GM12892 (cell line): Measurements from ENCODE around the gene COL1A1.

Experiments
- DNase-seq: peaks from one replicate; pipeline ENCODE4 v3.0.0; 2011; ENCODE audit not compliant: insufficient read length
- FAIRE-seq: peaks from 2 replicates; lab custom pipeline; 2011; peaks lifted over from hg19 to GRCh38; lab: Jason Lieb, UNC
- POLR2A ChIP-seq: IDR thresholded peaks from 2 replicates; pipeline ENCODE4 v1.6.1; 2011; ENCODE audit warnings: low read depth, low read length, control low read depth
- POLR2AphosphoS5 ChIP-seq: IDR thresholded peaks from 2 replicates; pipeline ENCODE4 v1.6.1; 2011; ENCODE audit warnings: low read depth, low read length, control low read depth
- TAF1 ChIP-seq: IDR thresholded peaks from 2 replicates; pipeline ENCODE4 v1.6.1; 2011; ENCODE audit warnings: low read depth, mild to moderate bottlenecking, control low read depth, low read length, borderline replicate concordance

The COL1A1 gene

DNA sequence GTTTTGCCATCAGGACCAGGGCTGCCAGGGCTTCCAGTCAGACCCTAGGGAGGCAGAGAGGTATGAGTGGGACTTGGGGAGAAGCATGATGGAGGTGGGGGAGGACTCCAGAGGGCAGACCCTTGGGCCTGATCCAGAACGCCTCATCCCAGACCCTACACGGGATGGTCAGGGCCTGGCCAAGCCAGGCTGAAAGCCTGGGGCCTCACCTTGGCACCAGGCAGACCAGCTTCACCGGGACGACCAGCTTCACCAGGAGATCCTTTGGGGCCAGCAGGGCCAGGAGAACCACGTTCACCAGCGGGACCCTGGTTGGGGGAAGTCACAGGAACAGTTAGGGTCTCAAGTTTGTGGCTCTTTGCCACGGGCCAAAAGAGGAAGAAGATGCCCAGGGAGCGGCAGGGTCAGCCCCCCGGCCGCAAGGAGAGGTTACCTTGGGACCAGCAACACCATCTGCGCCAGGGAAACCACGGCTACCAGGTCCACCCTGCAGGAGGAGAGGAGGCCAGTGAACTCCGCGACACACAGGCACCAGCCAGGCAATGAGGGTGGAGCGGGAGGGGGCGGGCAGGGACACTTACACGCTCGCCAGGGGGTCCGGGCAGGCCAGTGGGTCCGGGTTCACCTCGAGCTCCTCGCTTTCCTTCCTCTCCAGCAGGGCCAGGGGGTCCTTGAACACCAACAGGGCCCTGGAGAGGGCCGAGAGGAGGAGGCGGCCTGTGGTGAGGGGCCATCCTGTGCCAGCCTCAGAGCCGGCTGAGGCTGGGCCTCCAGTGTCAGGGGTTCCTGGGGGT is 7.1 kb downstream of the COL1A1 start:
- DNase-seq (no peak), FAIRE-seq (no peak)
- TF ChIP-seq POLR2A (no peak), POLR2AphosphoS5 (no peak), TAF1 (no peak)

DNA sequence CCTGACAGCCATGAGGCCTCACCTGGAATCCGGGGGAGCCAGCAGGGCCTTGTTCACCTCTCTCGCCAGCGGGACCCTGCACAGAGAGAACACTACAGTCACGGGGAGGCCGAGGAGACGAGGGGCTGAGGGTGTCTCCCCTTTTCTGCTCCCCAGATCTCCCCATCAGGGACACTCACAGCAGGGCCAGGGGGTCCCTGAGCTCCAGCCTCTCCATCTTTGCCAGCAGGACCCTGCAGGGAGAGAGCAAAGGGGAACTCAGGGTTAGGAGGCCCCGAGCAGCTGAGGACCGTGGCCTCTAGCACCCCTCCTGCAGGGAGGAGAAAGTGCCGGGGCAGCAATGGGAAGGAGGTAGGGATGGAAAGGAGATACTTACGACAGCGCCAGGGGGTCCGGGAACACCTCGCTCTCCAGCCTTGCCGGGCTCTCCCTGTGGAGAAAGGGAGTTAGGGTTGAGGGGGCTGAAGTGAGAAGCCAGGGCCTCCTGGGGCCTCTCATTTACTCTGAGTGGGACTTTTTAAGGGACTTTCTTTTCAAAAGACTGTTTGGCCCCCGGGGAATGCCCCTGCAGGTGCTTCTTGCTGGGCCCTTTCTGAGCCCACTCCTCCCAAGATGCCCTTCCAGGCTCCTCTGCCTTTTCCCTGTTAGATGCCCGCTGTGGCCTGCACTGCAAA is 8.7 kb downstream of the COL1A1 start:
- TF ChIP-seq POLR2A (peak; percentile 42; the same call in 1 of the 2 replicates), POLR2AphosphoS5 (no peak)
- peak; percentile 67 for FAIRE-seq
- DNase-seq, result no peak

DNA sequence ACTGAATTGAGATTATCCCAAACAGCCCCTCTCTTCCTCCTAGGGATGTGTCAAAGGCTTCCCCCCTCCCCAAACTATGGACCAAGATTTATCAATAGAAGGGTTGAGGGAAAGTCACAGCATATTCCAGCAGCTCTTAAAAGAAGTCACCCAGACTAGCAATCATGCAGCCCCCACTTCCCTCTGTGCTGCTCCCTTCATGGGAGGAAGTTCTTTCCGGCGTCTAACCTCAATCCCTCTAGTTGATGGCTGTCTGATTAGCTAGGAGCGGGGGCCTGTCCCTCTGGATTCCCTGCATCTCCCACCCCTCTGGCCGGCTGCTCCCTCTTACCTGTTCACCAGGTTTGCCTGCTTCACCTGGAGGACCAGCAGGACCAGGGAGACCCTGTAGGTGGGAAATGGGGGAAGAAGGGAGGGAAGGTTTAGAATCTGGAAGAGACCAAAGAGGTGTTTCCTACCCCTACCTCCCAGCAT is 9.2 kb downstream of the COL1A1 start:
- TF ChIP-seq POLR2AphosphoS5 (no peak), POLR2A (no peak), TAF1 (no peak)
- DNase-seq, result no peak
- FAIRE-seq, result no peak

DNA sequence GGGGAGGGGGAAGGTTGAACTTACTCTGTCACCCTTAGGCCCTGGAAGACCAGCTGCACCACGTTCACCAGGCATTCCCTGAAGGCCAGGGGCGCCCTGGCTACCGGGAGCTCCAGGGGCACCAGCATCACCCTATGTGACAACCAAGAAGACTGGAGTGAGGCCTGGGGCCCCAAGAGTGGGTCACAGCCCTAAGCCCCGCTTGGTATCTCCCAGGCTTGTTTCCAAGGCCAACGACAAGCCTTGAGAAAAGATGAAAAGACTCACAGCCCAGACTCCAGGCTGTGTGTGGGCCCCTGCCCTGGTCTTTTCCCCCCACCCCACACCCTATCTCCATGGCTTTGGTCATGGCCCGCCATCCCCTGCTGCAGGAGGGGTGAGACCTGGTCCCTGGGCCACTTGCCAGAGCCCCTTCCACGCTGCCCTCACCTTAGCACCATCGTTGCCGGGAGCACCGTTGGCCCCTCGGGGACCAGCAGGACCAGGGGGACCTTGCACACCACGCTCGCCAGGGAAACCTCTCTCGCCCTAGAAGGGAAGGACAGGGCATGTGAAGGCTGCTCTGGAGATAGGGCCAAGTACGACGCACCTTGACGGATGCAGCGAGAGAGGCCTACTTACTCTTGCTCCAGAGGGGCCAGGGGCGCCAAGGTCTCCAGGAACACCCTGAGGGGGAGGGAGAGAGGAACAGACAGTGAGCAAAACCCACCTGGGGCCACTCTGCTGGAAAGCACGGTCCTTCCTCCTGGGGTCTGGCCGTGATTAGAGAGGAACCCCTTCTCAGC is 9.9 kb downstream of the COL1A1 start:
- no peak for DNase-seq
- no peak for TF ChIP-seq POLR2A
- no peak for TF ChIP-seq POLR2AphosphoS5
- TF ChIP-seq TAF1, result no peak
- peak; percentile 40 for FAIRE-seq

DNA sequence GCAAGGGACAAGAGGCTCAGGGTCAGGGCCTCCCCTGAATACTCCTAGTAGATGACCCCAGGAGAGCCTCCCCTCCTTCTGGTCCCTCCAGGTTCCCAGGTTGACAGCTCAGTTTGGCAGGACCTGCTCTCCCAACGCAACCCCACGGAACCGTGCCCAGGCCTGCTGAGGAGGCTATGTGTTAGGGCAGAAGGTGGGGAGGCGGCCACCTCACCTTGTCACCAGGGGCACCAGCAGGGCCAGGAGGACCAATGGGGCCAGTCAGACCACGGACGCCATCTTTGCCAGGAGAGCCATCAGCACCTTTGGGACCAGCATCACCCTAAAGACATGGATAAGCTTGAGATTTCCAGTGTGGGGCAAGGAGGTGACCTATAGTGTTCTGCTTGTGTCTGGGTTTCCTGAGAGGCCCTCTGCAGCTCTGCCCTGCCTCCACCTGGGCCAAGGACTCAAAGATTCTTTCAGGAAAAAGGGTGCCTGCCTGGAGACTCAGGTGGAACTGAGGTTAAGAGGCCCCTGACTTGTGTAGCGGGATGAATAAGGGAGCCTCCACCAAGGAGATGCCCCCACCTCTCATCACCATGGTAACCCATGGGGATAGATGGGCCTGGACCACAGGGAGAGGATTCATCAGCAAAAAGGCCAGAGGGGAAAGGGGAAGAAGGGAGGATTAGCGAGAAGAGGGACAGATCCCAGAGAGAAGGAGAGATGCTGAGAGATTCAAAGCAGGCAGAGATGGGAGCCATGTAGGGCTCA is 10.7 kb downstream of the COL1A1 start:
- FAIRE-seq, result no peak

DNA sequence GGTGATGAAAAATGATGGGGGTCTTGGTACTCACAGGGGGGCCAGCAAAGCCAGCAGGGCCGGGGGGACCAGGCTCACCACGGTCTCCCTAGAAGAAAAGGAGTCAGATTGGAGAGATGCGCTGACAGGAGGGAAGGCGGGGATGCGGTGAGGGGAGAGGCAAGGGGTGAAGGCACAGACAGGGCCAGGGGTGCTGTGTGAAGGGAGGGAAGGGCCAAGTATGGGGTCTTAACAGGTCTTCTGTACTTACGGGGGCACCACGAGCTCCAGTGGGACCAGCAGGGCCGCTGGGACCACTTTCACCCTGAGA is 11.2 kb downstream of the COL1A1 start:
- no peak for FAIRE-seq

More for the DNA sequence above, 10.7 kb downstream of the COL1A1 start:
- no peak for DNase-seq
- no peak for TF ChIP-seq POLR2A
- TF ChIP-seq POLR2AphosphoS5, result no peak
- no peak for TF ChIP-seq TAF1

DNA sequence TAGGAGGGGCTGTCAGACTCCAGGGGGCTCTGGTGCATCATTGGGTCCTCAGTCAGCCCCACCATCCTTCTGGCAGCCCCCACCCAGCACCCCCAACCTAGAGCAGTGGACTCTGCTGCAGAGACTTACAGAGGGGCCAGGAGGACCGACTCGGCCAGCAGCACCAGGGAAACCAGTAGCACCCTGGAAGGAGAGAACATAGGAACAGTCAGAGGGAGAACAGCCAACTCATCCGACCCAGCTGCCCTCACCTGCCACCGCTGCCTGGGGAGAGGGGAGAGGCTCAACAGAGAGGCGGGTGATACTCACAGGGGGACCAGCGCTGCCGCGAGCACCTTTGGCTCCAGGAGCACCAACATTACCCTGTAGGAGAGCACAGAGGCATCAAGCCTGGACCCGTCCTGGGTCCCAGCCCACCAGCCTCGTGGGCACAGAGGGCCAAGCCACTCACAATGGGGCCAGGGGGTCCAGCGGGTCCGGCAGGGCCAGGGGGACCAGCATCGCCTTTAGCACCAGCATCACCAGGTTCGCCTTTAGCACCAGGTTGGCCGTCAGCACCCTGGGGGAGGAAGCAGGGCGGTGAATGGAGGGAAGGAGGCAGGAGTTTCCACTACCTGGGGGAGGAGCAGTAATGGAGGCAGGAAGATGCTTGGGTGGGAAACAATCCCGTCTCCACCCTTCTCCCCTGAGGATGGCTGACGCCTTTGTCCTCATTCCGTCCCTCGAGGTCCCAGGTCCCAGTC is 11.7 kb downstream of the COL1A1 start:
- no peak for TF ChIP-seq POLR2A
- no peak for TF ChIP-seq TAF1
- TF ChIP-seq POLR2AphosphoS5, result no peak
- no peak for FAIRE-seq

More for the DNA sequence above, 11.2 kb downstream of the COL1A1 start:
- TF ChIP-seq POLR2A, result no peak
- TF ChIP-seq POLR2AphosphoS5, result no peak
- no peak for TF ChIP-seq TAF1
- DNase-seq, result no peak

DNA sequence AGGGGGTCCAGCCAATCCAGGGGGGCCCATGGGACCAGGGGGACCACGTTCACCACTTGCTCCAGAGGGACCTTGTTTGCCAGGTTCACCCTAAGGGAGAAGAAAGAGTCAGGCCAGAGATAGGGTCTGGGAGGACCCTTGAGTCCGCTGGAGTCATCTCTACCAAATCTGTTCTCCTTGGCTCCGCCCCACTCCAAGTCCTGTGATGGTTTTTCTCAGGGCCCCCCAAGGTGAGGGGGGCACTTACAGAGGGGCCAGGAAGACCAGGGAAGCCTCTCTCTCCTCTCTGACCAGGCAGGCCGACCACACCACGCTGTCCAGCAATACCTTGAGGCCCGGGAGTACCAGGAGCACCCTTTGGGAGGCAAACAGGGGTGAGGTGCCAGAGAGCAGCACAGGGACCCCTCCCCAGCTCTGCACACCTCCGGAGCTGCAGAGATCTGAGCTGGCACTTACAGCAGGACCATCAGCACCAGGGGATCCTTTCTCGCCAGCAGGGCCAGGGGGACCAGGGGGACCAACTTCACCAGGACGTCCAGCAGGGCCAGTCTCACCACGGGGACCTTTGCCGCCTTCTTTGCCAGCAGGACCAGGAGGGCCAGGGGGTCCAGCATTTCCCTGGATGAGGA is 12.4 kb downstream of the COL1A1 start:
- FAIRE-seq, result no peak
- TF ChIP-seq TAF1 (no peak), POLR2AphosphoS5 (no peak), POLR2A (no peak)
- DNase-seq, result no peak

More for the DNA sequence above, 11.7 kb downstream of the COL1A1 start:
- DNase-seq, result no peak

DNA sequence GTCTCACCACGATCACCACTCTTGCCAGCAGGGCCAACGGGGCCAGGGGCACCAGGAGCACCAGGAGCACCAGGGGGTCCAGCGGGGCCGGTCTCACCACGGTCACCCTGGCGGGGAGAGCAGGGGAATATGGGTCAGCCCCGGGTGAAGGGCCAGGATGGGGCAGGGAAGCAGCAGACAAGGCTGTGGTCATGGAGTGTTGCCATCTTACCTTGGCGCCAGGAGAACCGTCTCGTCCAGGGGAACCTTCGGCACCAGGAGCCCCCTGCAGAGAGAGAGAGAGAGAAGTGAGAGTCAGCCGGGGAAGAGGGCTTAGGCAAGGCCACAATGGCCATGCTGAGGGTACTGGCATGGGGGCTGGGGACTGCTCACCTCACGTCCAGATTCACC is 12.9 kb downstream of the COL1A1 start:
- no peak for DNase-seq
- FAIRE-seq, result no peak
- TF ChIP-seq POLR2AphosphoS5, result no peak
- no peak for TF ChIP-seq TAF1
- TF ChIP-seq POLR2A, result no peak
